Ecto neural progenitor cell (in vitro differentiated cells): ENCODE measurements around the gene IDUA.

ENCODE experiments used
- DNase-seq: peaks from one replicate; pipeline ENCODE4 v3.0.0-alpha.2; 2018; ENCODE audit warnings: low spot score

The IDUA gene

GRCh38 chr4:1046581-1047011, 59.8 kb downstream of the IDUA start:
- DNase-seq, result peak; percentile 84

GRCh38 chr4:1047106-1047975, 60.5 kb downstream of the IDUA start:
- DNase-seq, result peak; percentile 51

- peak; percentile 46 for DNase-seq
Measured at GRCh38 chr4:1047976-1048772, 61.3 kb downstream of the IDUA start.

GRCh38 chr4:1048773-1049590, 62.1 kb downstream of the IDUA start:
- peak; percentile 41 for DNase-seq

- DNase-seq, result no peak
Measured at GRCh38 chr4:1049591-1049905, 62.7 kb downstream of the IDUA start.

- DNase-seq, result peak; percentile 73
Measured at GRCh38 chr4:1050486-1051213, 63.8 kb downstream of the IDUA start.

- peak; percentile 27 for DNase-seq
Measured at GRCh38 chr4:1051472-1051871, 64.6 kb downstream of the IDUA start.

GRCh38 chr4:1052231-1052671, 65.4 kb downstream of the IDUA start:
- peak; percentile 36 for DNase-seq

GRCh38 chr4:1053080-1053661, 66.3 kb downstream of the IDUA start:
- DNase-seq, result peak; percentile 42

- DNase-seq, result peak; percentile 26
Measured at GRCh38 chr4:1053891-1054290, 67.0 kb downstream of the IDUA start.
